Measurements from ENCODE around the gene ATXN2L.
"Not testable (repeated sequence)": the region's sequence is repeated elsewhere in the genome, so short reads cannot be mapped to it uniquely, and the experiment has no call there.

The ATXN2L gene

DNA sequence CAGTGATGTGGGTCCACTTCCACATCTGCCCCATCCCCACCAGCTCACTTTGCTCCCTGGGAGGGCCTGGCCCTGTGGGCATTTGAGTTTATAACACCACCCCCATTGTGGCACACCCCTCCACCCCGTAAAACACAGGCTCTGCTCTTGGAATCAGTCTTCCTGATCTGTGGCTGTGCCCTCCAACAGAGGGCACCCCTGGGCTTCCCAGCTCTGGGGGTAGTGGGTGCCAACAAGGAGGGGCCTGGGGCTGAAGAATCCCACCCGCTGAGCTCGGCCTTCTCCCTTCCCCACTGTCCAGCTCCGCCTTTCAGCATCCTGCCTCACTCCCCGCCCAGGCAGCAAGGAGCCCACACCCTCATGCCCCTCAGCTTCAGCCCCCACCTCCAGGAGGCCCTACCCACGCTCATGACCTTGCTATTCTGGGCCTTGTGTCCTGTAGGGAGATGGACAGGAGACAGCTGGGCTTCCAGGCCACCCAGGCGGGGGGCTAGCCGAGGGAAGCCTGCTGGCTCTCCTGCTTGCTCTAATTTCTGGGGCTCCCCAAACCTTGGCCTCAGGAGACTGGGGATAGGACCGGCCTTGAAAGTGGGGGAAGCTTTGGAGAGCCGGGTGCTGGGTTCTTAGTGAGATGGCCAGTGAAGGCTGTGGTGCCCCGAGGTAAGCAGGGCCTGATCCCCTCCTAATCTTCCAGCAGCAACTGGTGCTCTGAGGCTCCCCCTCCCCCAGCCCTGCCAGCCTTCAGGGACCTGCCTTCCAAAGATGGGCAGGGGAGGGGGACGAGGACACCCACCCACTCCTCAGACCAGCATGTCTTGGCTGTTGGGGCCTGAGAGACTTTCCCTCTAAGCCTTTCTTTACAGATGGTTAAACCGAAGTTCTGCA is 52.6 kb downstream of the ATXN2L start:
- DNase-seq: no peak

DNA sequence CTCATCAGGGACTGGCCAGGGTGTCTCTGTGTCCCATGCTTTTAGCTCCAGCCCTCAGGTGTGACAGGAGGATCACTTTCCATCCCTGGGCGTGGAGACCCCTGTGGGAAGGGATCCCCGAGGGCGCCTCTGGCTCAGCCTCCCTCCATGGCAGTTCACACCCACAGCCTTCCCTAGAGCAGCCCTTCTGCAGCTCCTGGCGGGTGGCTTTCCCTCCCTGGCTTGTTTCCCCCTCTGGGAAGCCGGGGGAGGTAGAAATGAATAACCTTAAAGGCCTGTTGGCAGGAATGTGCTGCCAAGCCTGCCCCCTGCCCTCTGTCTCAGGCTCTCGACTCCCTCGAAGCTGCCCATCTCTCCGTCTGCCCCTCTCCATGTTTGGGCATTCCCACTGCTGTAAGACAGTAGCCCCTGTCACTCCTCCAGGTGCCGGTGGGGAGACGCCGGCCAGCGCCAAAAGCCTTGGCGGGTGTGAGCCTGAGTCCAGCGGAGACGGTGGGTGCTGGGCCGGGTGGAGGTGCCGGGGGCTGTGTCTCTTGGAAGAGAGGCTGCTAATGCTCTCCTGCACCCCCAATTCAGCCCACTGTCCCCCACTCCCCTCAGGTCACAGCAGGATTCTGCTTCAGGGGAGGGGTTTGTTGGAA is 53.3 kb downstream of the ATXN2L start:
- no peak for DNase-seq

DNA sequence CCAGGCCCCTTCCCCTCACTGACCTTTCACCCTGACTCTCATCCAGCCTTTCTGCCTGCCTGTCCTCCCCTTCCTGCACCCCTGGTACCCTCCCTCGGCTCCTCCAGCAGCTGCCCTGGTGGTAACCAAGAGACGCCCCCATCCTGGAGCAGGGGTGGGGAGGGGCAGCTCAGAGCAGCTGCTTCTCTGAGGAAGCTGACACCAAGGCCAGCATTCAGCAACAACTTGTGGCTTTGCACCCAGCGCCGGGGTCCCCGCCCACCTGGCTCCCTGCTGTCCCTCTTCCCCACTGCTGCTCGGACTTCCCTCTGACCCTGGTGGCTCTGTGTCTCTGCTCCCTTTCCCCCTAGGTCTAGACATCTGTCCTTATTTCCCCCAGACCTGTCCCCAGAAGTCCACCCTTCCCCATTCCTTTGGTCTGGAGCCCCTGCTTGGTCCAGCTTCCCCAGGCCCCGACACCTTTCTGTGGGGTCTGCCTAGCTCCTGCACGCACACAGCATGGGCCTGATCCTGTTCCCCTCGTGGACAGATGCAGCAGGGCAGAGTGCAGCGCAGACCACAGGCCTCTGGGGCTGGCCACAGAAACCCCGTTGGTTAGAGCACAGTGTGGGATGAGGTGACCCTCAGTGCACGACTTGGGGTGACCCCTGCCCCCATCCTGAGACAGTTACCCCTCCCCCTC is 54.3 kb downstream of the ATXN2L start:
- DNase-seq: no peak

DNA sequence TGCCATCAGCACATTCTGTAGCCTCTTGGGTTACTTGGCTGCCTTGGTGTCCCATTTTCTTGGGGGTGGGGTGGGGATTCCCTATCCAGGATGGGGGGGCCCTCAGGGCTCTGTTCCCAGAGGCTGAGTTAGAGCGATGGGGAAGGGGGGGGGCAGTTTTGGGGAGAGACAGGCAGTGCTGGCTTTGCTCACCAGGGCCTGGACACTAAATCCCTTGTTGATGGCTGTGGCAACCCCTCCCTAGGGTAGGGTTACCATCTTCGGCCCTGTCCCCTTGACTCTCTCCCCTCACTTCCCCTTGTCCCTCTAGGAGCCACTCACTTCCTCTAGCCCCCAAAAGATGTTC is 54.8 kb downstream of the ATXN2L start:
- no peak for DNase-seq

DNA sequence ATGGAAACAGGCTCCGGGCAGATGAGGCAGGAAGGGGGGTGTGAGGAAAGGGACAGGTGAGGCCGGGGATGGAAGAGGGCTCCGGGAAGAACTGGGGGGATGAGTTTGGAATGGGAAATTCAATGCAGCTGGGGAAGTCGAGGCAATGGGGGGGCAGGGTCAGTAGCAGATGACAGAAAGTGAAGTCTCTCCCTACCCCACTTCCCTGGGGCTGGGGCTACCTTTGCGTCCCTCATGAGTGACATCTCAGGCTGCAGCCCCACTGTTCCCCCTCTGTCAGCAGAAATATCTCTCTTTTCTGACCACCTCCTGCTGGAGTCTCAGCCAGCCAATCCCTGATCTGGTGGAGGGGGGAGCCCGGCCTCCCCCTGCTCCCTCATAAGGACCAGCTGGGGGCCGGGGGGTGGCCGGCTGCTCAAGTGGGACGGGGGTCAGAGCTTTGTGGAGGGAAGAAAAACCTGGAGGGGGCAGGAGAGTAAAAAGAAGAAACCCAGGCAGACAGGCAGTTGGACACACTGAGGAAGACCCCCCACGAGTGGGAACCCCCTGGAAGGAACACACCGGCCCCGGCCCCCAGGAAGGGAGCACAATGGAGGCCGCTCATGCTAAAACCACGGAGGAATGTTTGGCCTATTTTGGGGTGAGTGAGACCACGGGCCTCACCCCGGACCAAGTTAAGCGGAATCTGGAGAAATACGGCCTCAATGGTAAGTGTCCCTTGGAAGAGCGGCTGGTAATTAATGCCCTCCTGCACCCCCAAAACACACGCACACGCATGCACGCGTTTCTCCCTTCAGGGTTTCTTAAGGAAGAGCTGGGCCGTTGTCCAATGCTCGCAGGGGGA is 55.5 kb downstream of the ATXN2L start, which contains the start of gene ATP2A1:
ATP2A1 (plus strand) TSS at position 406 of the 844 bp plus-strand sequence; CDS start at position 590, 184 bp downstream.
- no peak for DNase-seq

DNA sequence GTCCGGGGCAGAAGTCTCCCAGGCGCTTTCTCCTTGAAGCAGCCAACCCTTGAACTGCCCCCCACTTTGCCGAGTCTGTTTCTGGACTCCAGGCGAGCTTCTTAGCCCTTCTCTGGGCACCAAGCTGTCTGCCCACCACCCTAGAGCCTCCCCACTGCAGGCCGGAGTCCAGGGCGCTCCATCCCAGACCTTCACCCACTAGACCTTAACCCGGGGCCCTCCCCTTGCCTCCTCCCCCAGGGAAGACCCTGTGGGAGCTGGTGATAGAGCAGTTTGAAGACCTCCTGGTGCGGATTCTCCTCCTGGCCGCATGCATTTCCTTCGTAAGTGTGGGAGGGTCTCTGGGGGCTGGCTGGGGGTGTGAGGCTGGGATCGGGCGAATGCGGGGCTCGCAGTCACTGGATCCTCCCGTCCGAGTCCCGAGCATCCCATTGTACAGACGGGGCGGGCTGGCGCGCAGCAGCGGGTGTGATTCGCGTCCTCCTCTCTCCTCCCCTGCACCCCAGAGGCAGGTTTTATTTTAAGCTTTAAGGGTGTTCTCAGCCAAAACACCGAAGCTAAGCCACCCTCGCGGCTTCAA is 56.6 kb downstream of the ATXN2L start:
- no peak for DNase-seq

DNA sequence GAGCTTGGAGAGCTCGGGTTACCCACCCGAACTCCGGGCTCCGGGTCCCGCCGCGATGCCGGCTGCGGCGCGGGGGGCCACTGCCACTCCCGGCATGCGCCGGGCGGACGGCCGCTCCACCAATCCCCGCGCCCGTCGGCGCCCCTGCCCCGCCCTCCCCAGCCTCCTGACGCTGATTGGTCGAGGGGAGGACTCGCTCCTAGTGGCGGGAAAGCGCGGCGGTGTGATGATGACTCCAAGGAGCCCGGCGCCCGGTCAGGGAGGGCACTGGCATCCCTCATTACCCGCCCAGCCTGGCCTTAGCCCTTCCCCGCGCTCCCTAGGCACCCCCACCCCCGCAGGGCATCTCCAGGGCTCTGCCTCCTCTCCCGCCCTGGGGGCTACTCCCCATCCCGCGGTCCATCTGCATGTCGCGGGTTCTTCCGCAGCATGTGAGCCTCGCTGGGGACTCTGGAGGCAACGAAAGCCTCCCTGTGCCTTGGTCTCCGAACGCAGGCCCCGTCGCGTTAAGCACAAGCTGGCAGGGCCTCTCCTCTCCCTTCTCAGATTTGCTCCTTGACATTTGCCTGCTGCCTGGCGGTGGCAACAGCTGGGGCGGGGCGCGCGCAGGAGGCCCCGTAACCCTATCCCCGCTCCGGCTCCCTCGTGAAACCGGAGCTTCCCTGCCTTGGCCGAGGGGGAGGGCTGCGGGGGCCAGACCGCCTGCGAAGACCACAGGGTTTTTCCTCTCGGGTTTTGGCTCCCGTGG is 57.2 kb downstream of the ATXN2L start:
- DNase-seq: peak; percentile 72

DNA sequence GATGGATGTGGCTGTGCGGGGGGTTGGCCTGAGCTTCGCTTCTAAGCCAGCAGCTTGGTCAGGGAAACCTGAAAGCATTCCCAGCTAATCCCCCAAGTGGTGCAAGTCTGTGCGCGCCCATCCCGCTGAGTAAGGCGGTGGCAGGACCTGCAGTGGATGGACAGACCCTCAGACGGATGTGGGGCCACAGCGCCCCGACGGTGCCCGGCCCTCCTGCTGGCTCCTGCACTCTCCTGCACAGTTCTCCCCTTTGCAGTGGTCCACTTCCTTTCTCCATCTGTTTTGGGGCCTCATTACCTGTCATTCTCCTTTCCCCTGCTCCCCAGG is 57.8 kb downstream of the ATXN2L start:
- DNase-seq: no peak

DNA sequence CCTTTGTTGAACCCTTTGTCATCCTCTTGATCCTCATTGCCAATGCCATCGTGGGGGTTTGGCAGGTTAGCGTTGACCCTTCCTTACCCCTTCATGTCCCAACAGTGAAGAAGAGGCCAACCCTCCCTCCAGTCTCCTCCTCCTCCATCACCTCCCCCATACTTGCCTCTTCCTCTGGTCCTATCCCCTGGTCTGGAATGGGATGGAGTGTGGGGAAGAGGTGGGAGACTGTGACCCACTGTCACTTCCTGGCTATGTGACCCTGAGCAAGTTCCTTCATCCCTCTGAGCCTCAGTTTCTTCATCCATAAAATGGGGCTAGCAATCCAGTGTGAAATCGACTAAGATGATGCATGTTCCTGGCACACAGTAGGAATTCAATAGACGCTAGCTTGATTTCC is 58.2 kb downstream of the ATXN2L start:
- DNase-seq: no peak

DNA sequence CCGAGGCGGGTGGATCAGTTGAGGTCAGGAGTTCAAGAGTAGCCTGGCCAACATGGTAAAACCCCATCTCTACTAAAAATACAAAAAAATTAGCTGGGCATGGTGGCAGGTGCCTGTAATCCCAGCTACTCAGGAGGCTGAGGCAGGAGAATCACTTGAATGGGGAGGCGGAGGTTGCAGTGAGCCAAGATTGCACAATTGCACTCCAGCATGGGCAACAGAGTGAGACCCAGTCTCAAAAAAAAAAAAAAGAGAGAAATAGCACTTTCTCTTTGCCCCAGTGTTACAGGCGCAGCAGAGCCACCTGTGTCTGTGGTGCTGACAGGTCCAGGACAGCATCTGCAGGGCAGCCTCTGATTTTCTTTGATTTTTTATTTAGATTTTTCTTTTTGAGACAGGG is 58.8 kb downstream of the ATXN2L start:
- not testable (repeated sequence) for DNase-seq

DNA sequence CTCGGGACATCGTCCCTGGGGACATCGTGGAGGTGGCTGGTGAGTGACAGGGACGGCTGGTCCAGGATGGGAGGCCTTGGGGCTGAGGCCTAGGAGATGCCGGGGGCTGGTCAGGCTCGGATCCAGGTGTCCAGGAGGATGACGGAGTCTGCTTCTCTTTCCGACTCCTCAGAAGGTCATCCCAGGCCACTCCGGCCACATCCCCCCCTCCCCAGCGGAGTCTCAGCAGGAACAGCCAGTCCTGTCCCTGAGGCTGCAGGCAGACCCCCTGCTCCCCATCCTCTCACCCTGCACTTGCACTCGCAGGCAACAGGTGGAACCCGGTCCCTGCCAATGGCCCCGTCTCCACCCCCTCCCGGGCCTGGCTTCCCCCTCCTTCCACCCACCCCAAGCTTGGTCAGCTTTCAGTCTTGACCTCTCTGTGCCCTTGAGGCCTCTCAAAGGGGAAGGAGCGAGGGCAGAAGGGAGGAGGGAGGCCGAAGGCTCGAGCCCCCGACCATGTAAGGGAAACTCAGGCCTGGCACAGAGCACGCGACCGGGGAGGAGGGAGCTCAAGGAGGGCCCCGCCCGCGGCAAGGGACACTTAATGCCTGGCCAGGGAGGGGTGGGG is 59.9 kb downstream of the ATXN2L start:
- DNase-seq: no peak

DNA sequence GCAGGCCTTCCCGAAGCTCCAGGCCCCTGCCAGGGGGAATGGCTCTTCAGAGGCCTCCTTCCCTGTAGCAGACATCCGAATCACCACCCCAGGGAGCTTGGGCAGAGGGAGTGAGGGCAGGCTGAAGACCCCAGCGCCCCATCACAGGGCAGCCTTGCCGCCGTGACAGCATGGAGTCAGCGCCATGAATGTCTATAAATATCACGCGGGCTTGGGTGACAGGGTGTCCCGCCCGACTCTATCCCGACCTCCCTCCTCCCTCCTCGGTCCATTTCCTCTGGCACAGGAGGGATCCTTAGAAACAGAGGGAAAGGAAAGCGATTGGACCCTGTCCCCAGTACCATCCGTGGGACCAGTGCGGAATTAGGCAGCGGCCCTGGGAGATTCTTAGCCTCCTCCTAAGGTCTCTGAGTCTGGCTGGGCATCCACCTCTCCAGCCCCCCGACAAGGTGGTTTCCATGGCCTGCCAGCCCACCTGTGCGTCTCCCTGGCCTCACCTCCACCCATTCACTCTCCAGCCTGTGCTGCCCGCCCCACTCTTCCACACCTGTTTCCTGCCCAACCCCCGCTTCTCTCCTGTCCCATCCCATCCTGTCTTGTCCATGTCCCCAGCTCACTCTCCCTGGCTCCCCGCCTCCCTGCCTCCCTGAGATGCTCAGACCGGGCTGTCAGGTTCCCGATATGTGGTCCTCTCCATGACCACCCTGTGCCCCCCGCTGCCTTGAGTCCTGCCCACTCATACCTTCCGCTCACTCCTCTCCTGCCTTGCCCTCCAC is 60.6 kb downstream of the ATXN2L start:
- peak; percentile 18 for DNase-seq

DNA sequence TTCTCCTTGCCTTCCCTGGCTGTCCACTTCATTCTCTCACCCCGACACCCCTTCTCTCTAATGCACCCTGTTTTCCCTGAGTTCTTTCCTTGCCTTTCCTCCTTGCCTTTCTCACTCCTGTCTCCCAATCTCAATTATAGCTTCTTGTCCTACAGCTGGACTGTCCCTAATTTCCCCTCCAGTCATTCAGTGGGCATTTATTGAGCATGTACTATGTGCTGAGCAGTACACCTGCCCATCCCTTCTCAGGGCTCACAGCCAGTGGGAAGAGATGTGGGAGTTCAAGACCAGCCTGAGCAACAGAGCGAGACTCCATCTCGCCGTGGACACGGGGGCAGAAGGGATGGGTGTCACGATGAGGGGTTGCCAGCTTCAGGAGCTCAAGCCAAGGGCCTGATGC is 61.2 kb downstream of the ATXN2L start:
- no peak for DNase-seq

Data from DMS153 (cell line).